Measurements from ENCODE around the gene FOXO3. TPM values are rescaled to one million over a fixed set of nuclear protein-coding genes. Genes with fewer than 3 reads are reported as not detected.

Gene FOXO3
- total RNA-seq (2021; fragmentation: NEBNext Ultra II Directional; extraction: Animal tissue kit (Norgen Biotek cat#: 25700)), result 10 to 100 TPM; 21.1 to 28.9 (median 24.2) TPM
- long read RNA-seq, partial matches to known transcripts, result 2 of 16 reads
- long read RNA-seq, other reads (novel, unspliced or antisense), result 14 of 16 reads

DNA sequence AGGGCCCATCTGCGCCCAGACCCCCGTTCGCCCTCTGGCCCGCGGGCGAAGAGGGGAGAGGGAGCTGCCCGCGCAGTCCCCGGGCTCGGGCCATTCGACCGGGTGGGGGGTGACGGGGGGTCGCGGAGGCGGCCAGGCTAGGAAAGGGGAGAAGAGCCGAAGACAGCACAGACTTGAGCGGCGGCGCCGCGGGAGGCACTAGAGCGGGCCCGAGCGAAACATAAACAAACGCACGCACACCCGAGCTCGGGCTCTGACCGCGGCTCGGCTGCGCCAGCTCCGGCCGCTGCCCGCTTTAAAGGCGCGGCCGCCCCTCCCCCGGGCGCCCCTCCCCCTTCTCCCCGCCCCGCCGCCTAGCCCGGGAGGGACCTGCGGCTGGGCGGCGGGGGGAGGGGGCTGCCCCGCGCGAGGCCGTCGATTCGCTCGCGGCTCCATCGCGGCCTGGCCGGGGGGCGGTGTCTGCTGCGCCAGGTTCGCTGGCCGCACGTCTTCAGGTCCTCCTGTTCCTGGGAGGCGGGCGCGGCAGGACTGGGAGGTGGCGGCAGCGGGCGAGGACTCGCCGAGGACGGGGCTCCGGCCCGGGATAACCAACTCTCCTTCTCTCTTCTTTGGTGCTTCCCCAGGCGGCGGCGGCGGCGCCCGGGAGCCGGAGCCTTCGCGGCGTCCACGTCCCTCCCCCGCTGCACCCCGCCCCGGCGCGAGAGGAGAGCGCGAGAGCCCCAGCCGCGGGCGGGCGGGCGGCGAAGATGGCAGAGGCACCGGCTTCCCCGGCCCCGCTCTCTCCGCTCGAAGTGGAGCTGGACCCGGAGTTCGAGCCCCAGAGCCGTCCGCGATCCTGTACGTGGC is at the start of gene FOXO3:
FOXO3 (plus strand) TSS at position 455 of the 846 bp plus-strand sequence; CDS start at position 747, 292 bp downstream.
- Mint-ChIP-seq H3K4me1 (ENCODE audit: low read depth) (peaks cover 49% of the 10 kb centered on the region), H3K4me3 (peak within 1 kb of the TSS; percentile 97), H3K36me3 (ENCODE audit: low read depth) (peaks cover 19% of the 10 kb centered on the region), H3K9me3 (no peaks in the 10 kb centered on the region), H3K27me3 (ENCODE audit: insufficient read depth) (peaks cover 5% of the 10 kb centered on the region; the same call in 1 of the 2 replicates), H3K27ac (peak within 1 kb of the TSS; percentile 93)
- TF ChIP-seq, protein P1, sequence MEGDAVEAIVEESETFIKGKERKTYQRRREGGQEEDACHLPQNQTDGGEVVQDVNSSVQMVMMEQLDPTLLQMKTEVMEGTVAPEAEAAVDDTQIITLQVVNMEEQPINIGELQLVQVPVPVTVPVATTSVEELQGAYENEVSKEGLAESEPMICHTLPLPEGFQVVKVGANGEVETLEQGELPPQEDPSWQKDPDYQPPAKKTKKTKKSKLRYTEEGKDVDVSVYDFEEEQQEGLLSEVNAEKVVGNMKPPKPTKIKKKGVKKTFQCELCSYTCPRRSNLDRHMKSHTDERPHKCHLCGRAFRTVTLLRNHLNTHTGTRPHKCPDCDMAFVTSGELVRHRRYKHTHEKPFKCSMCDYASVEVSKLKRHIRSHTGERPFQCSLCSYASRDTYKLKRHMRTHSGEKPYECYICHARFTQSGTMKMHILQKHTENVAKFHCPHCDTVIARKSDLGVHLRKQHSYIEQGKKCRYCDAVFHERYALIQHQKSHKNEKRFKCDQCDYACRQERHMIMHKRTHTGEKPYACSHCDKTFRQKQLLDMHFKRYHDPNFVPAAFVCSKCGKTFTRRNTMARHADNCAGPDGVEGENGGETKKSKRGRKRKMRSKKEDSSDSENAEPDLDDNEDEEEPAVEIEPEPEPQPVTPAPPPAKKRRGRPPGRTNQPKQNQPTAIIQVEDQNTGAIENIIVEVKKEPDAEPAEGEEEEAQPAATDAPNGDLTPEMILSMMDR (IDR thresholded peaks at IDR 0.05), result no peak
- peak; percentile 77 for DNase-seq

DNA sequence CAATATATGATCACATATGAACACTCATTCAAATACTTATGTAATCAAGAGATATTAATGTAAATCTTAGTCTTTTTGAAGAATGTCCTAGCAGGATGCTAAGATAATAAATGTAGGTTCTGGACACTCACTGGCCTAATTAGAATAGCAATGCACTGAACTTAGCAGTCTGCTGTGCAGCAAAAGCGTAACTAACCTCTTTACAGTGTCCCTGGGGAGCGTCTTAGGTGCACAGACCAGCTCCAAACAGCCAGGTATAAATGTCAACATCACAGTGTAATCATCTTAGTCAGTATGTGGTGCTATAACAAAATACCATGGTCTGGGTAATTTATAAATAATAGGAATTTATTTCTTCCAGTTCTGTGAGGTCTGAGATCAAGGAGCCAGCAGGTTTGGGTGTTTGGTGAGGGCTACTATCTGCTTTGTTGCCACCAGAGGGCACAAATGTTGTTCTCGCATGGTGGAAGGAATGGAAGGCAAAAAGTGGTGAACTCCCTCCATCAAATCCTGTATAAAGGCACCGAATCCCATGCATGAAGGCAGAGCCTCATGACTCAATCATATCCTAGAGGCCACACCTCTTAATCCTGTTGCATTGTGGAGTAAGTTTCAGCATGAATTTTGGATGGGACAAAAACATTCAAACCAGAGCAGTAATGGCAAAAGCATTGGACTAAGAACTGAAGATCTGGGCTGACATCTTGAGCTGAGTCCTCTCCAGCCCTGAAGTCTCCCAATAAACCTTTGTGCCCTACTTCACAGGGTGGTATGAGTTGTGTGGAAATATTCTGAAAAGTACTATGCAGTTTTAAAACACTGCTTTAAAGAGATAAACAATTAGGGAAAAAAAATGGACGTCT is 41.8 kb upstream of the FOXO3 start:
- peak; percentile 27 for DNase-seq
- Mint-ChIP-seq H3K27ac (no peak overlapping the region), H3K36me3 (ENCODE audit: low read depth) (0 out of 2 replicates have a peak, but pooled peaks cover 2% of the 10 kb centered on the region), H3K9me3 (no peaks in the 10 kb centered on the region), H3K4me3 (no peak overlapping the region), H3K27me3 (ENCODE audit: insufficient read depth) (no peaks in the 10 kb centered on the region), H3K4me1 (ENCODE audit: low read depth) (no peaks in the 10 kb centered on the region)
- TF ChIP-seq, protein P1 (IDR thresholded peaks at IDR 0.05), result peak; percentile 79

DNA sequence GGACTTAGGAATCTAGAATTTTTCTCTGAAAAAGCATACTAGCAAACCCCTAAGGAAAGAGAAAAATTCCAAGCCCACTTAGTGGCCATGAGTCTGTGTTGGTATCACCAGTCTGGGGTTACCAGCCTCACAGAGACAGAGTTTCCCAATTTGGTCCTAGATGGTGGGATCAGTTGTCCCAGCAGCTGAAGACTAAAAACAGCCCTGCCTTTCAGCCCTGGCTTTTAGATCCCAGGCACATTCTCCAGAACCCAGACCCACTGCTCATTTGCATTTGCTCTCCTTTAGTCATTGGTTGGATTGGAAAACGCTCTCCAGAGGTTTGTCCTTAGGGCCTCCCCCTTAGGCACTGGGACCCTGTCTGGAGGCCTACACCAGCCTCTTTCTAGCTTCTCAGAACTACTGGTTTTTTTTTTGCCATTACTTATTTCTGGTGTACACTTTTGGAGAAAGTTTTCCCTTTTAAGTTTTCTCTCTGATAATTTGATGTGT is 39.1 kb upstream of the FOXO3 start:
- Mint-ChIP-seq H3K4me1 (ENCODE audit: low read depth) (peaks cover 6% of the 10 kb centered on the region), H3K36me3 (ENCODE audit: low read depth) (no peaks in the 10 kb centered on the region), H3K27me3 (ENCODE audit: insufficient read depth) (no peaks in the 10 kb centered on the region), H3K9me3 (no peaks in the 10 kb centered on the region), H3K27ac (no peak overlapping the region), H3K4me3 (no peak overlapping the region)
- TF ChIP-seq, protein P1 (IDR thresholded peaks at IDR 0.05), result no peak
- no peak for DNase-seq

DNA sequence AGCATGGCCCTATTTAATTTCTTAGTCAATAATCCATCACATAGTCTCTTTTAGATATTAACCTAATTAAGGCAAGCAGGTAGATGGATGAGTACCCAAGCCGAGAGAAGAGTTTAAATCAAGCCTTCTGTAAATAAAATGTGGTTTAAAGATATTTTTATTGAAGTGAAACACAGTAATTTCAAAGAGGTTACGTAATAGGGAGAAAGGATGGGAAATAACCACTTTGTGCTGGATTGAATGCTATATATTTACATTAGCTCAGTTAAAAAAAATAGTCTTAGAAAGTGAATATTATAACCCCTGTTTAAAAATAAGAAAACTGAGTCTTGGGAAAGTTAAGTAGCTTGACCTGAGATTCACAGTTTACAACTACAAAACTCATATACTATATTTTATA is 37.0 kb upstream of the FOXO3 start:
- no peaks in the 10 kb centered on the region for H3K9me3 Mint-ChIP-seq
- H3K4me1 Mint-ChIP-seq (ENCODE audit: low read depth), result peaks cover 6% of the 10 kb centered on the region
- H3K36me3 Mint-ChIP-seq (ENCODE audit: low read depth), result no peaks in the 10 kb centered on the region
- H3K4me3 Mint-ChIP-seq, result no peak overlapping the region
- no peaks in the 10 kb centered on the region for H3K27me3 Mint-ChIP-seq (ENCODE audit: insufficient read depth)
- no peak overlapping the region for H3K27ac Mint-ChIP-seq
- no peak for DNase-seq
- TF ChIP-seq, protein P1 (IDR thresholded peaks at IDR 0.05), result no peak

DNA sequence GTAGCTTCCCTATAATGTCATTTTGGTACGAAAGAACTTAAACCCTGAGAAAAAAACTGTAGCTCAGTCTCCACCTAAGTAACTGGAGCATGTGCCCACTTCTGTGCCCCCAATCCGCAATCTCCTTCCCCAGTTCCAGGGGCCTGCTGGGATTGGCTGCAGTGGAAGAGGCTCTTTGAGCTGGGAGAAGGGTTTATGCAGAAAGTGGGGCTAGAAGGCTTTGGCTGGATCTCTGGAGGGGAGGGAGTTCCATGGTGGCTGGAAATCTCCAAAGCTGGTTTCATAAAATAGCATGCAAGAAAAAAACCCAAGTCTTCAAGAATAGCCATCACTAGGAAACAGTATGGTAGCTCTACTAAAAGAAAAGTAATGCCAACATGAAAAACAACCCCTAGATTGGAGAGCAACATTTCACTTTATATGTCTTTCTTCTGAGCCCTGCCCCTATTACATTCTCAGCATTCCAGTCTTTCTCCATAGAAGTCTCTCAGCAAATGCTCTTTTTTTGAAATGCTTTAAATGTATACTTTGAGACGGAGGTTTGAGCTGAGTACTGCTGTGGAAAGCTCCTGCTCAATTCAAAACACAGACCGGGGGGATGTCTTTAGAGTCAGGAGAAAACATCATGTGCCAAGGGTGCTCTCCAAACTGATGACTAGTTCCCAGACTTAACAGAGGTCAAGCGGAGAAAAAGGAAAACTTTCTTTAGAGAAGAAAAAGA is 36.0 kb upstream of the FOXO3 start:
- H3K4me1 Mint-ChIP-seq (ENCODE audit: low read depth), result peaks cover 6% of the 10 kb centered on the region
- no peaks in the 10 kb centered on the region for H3K36me3 Mint-ChIP-seq (ENCODE audit: low read depth)
- H3K27ac Mint-ChIP-seq, result no peak overlapping the region
- peaks cover 2% of the 10 kb centered on the region for H3K27me3 Mint-ChIP-seq (ENCODE audit: insufficient read depth)
- H3K4me3 Mint-ChIP-seq, result no peak overlapping the region
- TF ChIP-seq, protein P1 (IDR thresholded peaks at IDR 0.05), result no peak
- DNase-seq, result no peak
- H3K9me3 Mint-ChIP-seq, result no peaks in the 10 kb centered on the region
